Measurements from ENCODE around the gene AGRN.
"Not testable (repeated sequence)": the region's sequence is repeated elsewhere in the genome, so short reads cannot be mapped to it uniquely, and the experiment has no call there.

AGRN gene

DNA sequence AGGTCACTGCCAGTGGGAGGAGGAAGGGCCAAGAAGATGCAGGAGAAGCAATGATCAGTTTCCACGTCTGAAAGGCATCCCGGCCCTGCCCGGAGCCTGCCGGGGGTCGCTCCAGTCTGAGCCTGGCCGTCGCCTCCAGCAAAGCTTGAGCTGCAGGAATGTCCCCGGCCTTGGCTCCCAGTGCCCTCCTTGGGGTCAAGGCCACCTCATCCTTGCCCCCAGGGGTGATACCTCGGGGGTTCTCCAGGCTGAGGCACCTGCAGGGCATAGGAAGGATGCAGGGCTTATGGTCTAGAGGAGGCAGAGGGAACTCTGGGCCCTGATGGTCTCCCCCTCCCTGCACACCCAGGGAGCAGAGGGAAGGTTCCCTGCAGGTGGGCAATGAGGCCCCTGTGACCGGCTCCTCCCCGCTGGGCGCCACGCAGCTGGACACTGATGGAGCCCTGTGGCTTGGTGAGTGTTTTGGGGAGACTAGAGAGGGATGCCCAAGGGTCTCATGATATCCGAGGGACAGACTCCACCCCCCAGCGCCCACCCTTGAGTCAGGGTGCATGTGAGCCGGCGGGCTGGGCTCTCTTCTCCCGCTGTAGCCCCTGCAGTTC, 34.3 kb downstream of the AGRN start:
- peaks cover 23% of the 10 kb centered on the region for H3K36me3 Mint-ChIP-seq
- DNase-seq (ENCODE audit: low spot score in 2 of 2): no peak
- ATAC-seq: no peak
- no peak overlapping the region for H3K27ac Mint-ChIP-seq
- H3K4me1 Mint-ChIP-seq: peaks cover 11% of the 10 kb centered on the region
- no peaks in the 10 kb centered on the region for H3K9me3 Mint-ChIP-seq
- no peak overlapping the region for H3K4me3 Mint-ChIP-seq

- DNase-seq (ENCODE audit: low spot score in 2 of 2) (no peak), ATAC-seq (no peak)
- H3K9me3 Mint-ChIP-seq: no peaks in the 10 kb centered on the region
- H3K36me3 Mint-ChIP-seq: peaks cover 26% of the 10 kb centered on the region
- H3K27ac Mint-ChIP-seq: no peak overlapping the region
- peaks cover 11% of the 10 kb centered on the region for H3K4me1 Mint-ChIP-seq
- H3K4me3 Mint-ChIP-seq: no peak overlapping the region
Observed at GRCh38 chr1:1054971-1055370, 35.1 kb downstream of the AGRN start.

- H3K4me3 Mint-ChIP-seq: no peak overlapping the region
- peaks cover 19% of the 10 kb centered on the region for H3K4me1 Mint-ChIP-seq
- peaks cover 37% of the 10 kb centered on the region for H3K36me3 Mint-ChIP-seq
- no peak for DNase-seq (ENCODE audit: low spot score in 2 of 2)
- H3K27ac Mint-ChIP-seq: no peak overlapping the region
- no peaks in the 10 kb centered on the region for H3K9me3 Mint-ChIP-seq
- ATAC-seq: no peak
Observed at GRCh38 chr1:1055841-1056736, 36.2 kb downstream of the AGRN start.

GRCh38 chr1:1057769-1058087, 37.8 kb downstream of the AGRN start:
- DNase-seq (ENCODE audit: low spot score in 2 of 2); ATAC-seq; H3K9me3 Mint-ChIP-seq: not testable (repeated sequence)
- H3K36me3 Mint-ChIP-seq: peaks cover 48% of the 10 kb centered on the region
- H3K27ac Mint-ChIP-seq: peak overlapping the region; percentile 74
- peak overlapping the region; percentile 79 for H3K4me3 Mint-ChIP-seq
- peaks cover 23% of the 10 kb centered on the region for H3K4me1 Mint-ChIP-seq

DNA sequence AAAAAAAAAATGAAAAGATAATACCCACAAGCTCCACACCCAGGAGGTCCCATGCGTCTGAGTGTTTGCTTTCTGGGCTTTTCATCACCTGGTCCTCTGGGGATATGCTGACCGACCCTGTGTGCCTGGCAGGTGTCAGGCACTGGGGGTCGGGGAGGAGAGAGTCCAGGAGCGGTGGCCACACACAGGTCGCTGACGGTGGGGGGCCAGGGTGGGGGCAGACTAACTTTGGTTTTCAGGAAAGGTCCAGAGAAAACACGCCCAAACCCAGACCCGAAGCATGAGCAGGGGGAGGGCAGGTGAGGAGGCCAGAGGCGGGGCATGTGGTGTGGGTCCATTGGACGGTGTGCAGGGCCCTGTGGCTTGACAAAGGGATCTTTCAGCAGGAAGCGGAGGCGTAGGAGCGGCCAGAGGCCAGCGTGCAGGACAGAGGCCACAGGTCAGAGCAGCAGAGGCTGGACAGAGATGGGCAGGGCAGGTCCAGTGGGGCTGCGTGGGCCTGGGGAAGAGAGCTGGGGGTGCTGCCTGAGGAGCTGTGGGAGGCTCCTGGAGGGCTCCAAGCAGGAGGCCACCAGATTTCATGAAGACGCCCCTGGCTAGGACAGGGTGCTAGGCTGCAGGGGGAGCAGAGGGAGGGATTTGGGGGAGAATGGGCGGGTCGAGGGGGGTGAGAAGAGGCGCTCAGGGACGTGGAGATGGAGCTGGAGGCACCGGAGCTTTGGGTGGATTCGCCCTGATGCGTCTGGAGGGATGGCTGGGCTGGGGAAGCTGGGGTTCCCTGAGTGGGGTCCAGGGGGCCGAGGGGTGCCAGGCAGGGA, 38.4 kb downstream of the AGRN start:
- no peak for ATAC-seq
- Mint-ChIP-seq H3K27ac (peak overlapping the region; percentile 74), H3K4me3 (peak overlapping the region; percentile 79), H3K36me3 (peaks cover 50% of the 10 kb centered on the region), H3K4me1 (peaks cover 27% of the 10 kb centered on the region), H3K9me3 (no peaks in the 10 kb centered on the region)
- no peak for DNase-seq (ENCODE audit: low spot score in 2 of 2)

GRCh38 chr1:1058921-1059493, 39.1 kb downstream of the AGRN start:
- Mint-ChIP-seq H3K4me1 (peaks cover 29% of the 10 kb centered on the region), H3K36me3 (peaks cover 53% of the 10 kb centered on the region), H3K4me3 (peak overlapping the region; percentile 79), H3K9me3 (no peaks in the 10 kb centered on the region), H3K27ac (peak overlapping the region; percentile 74)
- ATAC-seq (peak; percentile 43), DNase-seq (ENCODE audit: low spot score in 2 of 2) (no peak)

DNA sequence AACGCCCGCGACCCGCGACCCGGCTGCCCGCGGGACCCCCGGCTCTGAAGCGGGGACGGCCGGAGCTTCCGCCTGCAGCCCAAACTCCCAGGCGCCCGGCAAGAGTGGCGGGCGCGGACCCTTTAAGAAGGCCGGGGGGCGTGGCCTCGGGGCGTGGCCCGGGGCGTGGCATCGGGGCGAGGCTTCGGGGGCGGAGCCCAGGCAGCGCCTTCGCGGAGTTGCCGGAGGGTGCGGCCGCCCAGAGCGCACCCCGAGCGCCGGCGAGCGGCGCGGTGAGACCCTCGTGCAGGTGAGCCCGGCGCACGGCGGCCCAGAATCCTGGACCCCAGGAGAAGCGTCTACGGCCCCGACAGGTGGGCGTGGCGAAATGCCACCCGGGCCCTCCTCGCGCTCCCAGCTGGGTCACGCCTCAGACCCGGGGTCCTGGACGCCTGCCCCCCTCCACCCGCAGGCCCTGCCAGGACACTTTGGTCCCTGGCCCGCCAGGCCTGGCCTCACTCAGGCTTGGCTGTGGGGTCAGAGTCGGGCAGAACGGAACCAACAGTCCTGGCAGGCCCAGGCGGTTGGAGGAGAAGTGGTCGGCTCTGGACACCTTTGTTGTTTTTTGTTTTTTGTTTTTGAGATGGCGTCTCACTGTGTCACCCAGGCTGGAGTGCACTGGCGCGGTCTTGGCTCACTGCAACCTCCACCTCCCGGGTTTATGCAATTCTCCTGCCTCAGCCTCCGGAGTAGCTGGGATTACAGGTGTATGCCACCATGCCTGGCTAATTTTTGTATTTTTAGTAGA, 39.8 kb downstream of the AGRN start:
- Mint-ChIP-seq H3K36me3 (peaks cover 59% of the 10 kb centered on the region), H3K4me3 (peak overlapping the region; percentile 79), H3K27ac (no peak overlapping the region), H3K4me1 (peaks cover 35% of the 10 kb centered on the region), H3K9me3 (no peaks in the 10 kb centered on the region)
- DNase-seq (ENCODE audit: low spot score in 2 of 2) (peak; percentile 90 to 98), ATAC-seq (peak; percentile 71)

- Mint-ChIP-seq H3K4me3 (peak overlapping the region; percentile 79), H3K9me3 (no peaks in the 10 kb centered on the region), H3K4me1 (peaks cover 38% of the 10 kb centered on the region), H3K36me3 (peaks cover 58% of the 10 kb centered on the region), H3K27ac (peak overlapping the region; percentile 58)
- ATAC-seq (no peak), DNase-seq (ENCODE audit: low spot score in 2 of 2) (no peak)
Observed at GRCh38 chr1:1060281-1061000, 40.5 kb downstream of the AGRN start.

DNA sequence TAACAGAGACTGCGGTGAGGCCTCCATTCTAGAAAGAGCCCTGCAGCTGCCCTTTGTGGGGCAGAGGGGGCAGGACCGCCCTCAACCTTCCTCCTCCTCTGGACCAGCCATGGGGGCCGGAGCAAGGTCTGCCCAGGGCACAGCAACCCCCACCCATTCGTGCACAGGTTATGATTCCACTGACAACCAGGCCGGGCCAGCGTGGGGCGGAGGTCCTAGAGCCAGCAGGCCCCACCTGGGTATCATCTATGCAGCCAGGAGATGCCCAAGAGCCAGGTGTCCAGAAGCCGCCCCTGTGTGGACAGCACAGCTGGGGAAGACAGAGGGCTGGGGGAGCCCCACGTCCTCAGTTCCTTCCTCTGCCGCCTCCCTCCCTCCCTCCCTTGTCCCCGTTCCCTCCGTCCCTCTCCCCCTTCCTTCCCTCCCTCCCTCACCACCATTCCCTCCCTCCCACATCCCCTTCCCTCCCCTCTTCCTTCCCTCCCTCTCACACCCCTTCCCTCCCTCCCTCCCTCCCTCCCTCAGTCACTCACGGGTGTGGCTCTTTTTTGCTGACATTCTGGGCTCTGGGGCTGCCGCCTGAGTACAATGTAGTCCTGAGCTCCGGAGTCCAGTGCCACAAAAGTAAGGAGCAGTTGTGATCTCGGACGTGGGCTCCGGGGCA, 41.9 kb downstream of the AGRN start:
- ATAC-seq: no peak
- Mint-ChIP-seq H3K9me3 (no peaks in the 10 kb centered on the region), H3K4me1 (peaks cover 51% of the 10 kb centered on the region), H3K4me3 (peak overlapping the region; percentile 79), H3K27ac (peak overlapping the region; percentile 58), H3K36me3 (peaks cover 67% of the 10 kb centered on the region)
- DNase-seq (ENCODE audit: low spot score in 2 of 2): no peak

DNA sequence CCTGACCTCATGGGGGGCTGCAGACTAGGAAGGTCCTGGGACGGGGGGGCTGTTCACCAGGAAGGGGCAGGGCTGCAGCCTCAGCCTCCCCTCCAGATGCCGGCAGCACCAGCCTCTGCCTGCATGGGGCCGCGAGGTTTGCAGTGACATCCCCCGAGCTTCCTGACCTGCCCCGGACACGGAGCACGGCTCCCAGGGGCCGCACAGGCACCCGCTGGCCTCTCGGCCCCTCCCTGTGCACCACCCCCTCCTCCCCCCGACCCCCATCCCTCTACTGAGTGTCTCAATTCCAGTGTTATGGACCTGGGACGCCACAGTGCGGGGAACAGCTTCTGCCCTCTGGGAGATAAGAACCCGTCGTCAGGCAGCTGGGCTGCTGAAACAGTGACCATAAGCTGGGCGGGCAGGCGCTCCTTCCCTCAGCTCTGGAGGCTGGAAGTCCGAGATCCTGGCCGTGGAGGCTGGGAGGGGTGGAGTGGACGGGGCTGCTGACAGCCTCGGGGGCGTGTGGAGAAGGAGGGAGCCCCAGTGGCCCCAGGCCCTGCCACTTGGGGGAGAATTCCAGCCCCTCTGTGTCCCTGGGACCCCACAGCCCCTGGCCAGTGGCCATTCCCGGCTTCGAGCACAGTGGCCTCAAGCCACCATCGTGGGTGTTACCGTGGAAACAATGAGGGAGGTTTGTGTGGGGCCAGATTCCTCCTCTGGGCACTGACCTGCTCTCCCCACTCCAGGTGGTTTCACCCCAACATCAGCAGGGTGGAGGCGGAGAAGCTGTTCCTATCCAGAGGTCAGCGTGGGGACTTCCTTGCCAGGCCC, 42.6 kb downstream of the AGRN start:
- Mint-ChIP-seq H3K4me3 (peak overlapping the region; percentile 79), H3K27ac (peak overlapping the region; percentile 95), H3K36me3 (peaks cover 68% of the 10 kb centered on the region), H3K4me1 (peaks cover 51% of the 10 kb centered on the region), H3K9me3 (no peaks in the 10 kb centered on the region)
- ATAC-seq (no peak), DNase-seq (ENCODE audit: low spot score in 2 of 2) (no peak)

DNA sequence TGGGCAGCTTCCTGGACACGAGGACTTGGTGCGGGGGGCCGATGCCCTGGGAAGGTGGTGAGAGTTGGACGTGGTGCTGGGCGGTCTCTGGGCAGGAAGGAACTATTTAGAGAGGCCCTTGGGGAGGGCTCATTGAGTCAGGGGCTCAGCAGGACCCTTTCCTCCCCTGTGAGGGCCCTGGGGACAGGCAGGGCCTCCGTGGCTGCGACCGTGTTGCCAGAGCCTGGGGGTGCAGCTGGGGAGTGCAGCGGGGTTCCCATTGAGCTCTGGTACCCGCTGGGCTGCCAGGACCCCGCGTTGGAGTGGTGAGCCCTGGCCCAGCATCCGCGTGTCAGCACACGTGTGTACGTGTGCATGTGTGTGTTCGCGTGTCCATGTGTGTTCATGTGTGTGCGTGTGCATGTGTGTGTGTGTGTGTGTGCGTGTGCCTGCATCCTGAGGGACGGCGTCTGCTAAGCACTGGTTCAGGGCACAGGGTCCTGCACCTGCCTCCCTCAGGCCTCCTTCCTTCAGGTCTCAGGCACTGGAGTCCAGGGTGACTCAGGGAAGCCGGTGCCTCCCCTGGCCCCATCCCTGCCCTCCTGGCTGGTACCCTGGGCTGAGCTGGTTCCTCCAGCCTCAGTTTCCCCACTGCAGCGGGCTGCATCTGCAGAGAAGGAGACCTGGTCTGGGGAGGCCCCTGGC, 43.5 kb downstream of the AGRN start:
- ATAC-seq: peak; percentile 0
- Mint-ChIP-seq H3K9me3 (no peaks in the 10 kb centered on the region), H3K4me3 (peak overlapping the region; percentile 79), H3K27ac (peak overlapping the region; percentile 95), H3K36me3 (peaks cover 69% of the 10 kb centered on the region), H3K4me1 (peaks cover 49% of the 10 kb centered on the region)
- no peak for DNase-seq (ENCODE audit: low spot score in 2 of 2)

DNA sequence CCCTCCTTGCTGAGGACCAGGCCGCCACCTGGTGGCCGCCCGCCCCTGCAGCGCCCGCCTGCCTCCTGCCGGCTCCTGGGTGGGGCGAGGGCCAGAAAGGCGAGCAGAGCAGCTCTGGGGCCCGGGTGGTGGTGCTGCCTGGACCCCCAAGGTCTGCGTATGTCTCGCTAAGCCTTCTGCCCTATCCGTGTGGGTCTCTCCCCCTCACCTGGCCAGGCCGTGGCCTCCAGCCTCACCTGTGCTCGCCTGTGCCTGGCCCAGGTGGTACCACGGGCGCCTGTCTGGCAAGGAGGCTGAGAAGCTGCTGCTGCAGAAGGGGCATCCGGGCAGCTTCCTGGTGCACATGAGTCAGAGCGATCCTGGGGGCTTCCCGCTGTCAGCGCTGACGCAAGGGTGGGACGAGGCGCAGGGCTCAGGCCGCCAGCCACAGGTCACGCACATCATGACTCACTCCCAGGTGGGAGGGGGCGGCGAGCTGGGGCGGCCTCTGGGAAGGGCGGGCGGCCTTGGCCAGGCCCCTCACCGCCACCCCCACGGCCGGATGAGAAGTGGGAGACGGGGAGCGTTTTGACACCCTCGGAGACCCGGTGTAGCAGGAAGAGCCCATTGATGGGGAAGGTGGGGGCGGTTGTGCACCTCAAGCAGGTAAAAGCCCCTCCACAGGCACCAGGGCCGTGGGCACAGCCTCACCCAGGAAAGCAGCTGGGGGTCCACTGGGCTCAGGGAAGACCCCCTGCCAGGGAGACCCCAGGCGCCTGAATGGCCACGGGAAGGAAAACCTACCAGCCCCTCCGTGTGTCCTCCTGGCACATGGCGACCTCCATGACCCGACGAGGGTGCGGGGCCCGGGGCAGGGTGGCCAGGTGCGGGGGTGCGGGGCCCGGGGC, 44.3 kb downstream of the AGRN start:
- peaks cover 45% of the 10 kb centered on the region for H3K4me1 Mint-ChIP-seq
- H3K4me3 Mint-ChIP-seq: peak overlapping the region; percentile 79
- H3K27ac Mint-ChIP-seq: peak overlapping the region; percentile 95
- peak; percentile 89 for ATAC-seq
- peaks cover 65% of the 10 kb centered on the region for H3K36me3 Mint-ChIP-seq
- no peaks in the 10 kb centered on the region for H3K9me3 Mint-ChIP-seq
- peak; percentile 83 to 97 for DNase-seq (ENCODE audit: low spot score in 2 of 2)
